GM12878 (cell line): ENCODE results near the gene CYB5R2. TPM values are rescaled to one million over a fixed set of nuclear protein-coding genes. Genes with fewer than 3 reads are reported as not detected.

Experiments
- ATAC-seq: fragments of 200-7000 bp; cut with Tn5 transposase; 3 replicates; pipeline ENCODE4 v1.9.1; 2020; ENCODE audit warnings: mild to moderate bottlenecking, moderate library complexity
- BruUV-seq: library from RNA; stranded (reverse); fragments of 400-500 nt; replicated peaks from 2 replicates; lab custom pipeline; 2021; lab: Mats Ljungman, UMichigan
- CTCF ChIA-PET: fragments of 300-600 bp; sonication (Branson Sonifier 250); formaldehyde crosslinking; extraction: SDS; loops from one replicate; lab custom pipeline; 2021; ENCODE audit warnings: inconsistent platforms; lab: Yijun Ruan, JAX
- POLR2A ChIA-PET: fragments of 350-600 bp; formaldehyde crosslinking; extraction: SDS; loops from one replicate; lab custom pipeline; 2021; ENCODE audit warnings: inconsistent platforms; lab: Charles Lee
- RAD21 ChIA-PET: fragments of 300-600 bp; sonication (Branson Sonifier 250); formaldehyde crosslinking; loops from one replicate; lab custom pipeline; 2023; ENCODE audit warnings: antibody characterized with exemption; ENCODE audit not compliant: unreplicated experiment; lab: Charles Lee
- SMC1A ChIA-PET: fragments of 300-600 bp; sonication (Branson Sonifier 250); formaldehyde crosslinking; loops from one replicate; lab custom pipeline; 2023; ENCODE audit not compliant: unreplicated experiment, uncharacterized antibody; lab: Charles Lee
- DNase-seq: peaks from one replicate; pipeline ENCODE4 v3.0.0-alpha.2; 2011; ENCODE audit warnings: low read depth, low spot score
- FAIRE-seq: peaks from 3 replicates; lab custom pipeline; 2011; peaks lifted over from hg19 to GRCh38; lab: Jason Lieb, UNC
- H2AFZ ChIP-seq: 2 replicates; pipeline ENCODE4 v1.6.0; 2011; ENCODE audit warnings: low read depth, low read length, control low read depth; ENCODE audit not compliant: control insufficient read depth
- H3K27ac ChIP-seq: 2 replicates; pipeline ENCODE4 v1.5.1; 2011; ENCODE audit warnings: control low read depth; ENCODE audit not compliant: control insufficient read depth, insufficient read depth
- H3K27me3 ChIP-seq, 2 experiments: replicated peaks in 1 of 2; 2 replicates each; pipeline versions ENCODE4 v1.6.0 to v1.6.1; 2011; ENCODE audit warnings: low read length in 1 of 2; ENCODE audit not compliant: control insufficient read depth in 2 of 2, insufficient read depth in 2 of 2
- H3K36me3 ChIP-seq, 2 experiments: 2 replicates each; pipeline ENCODE4 v1.5.1; 2011; ENCODE audit warnings: low read length in 1 of 2; ENCODE audit not compliant: control insufficient read depth in 2 of 2, insufficient read depth in 2 of 2
- H3K4me1 ChIP-seq: 2 replicates; pipeline ENCODE4 v1.6.1; 2011; ENCODE audit warnings: mild to moderate bottlenecking, low read length, moderate library complexity, mixed read lengths; ENCODE audit not compliant: control insufficient read depth, insufficient read depth
- H3K4me2 ChIP-seq: 2 replicates; pipeline ENCODE4 v1.6.0; 2011; ENCODE audit warnings: control low read depth; ENCODE audit not compliant: control insufficient read depth, insufficient read depth
- H3K4me3 ChIP-seq: fragments of 200-600 bp; sonication (generic); 2 replicates; pipeline ENCODE4 v1.5.1; 2016
- H3K79me2 ChIP-seq: 2 replicates; pipeline ENCODE4 v1.6.0; 2011; ENCODE audit warnings: low read length; ENCODE audit not compliant: control insufficient read depth, insufficient read depth
- H3K9ac ChIP-seq: 2 replicates; pipeline ENCODE4 v1.8.0; 2011; ENCODE audit warnings: low read length, control low read depth, mixed read lengths; ENCODE audit not compliant: control insufficient read depth, insufficient read depth
- H3K9me3 ChIP-seq: replicated peaks from 3 replicates; pipeline ENCODE4 v1.5.1; 2011; ENCODE audit warnings: mild to moderate bottlenecking, low read length; ENCODE audit not compliant: control insufficient read depth, insufficient read depth
- H4K20me1 ChIP-seq: 2 replicates; pipeline ENCODE4 v1.6.0; 2011; ENCODE audit not compliant: control insufficient read depth, insufficient read depth
- BMI1 ChIP-seq: fragments of 450-650 bp; IDR thresholded peaks from 2 replicates; pipeline ENCODE4 v1.6.1; 2016; ENCODE audit warnings: mild to moderate bottlenecking, moderate library complexity, borderline replicate concordance
- CBX5 ChIP-seq: sonication (generic); IDR thresholded peaks from 2 replicates; pipeline ENCODE4 v1.6.1; 2016; ENCODE audit warnings: low read depth, moderate library complexity, mild to moderate bottlenecking, inconsistent platforms
- CREB1 ChIP-seq: IDR thresholded peaks from 2 replicates; pipeline ENCODE4 v1.6.1; 2012; ENCODE audit warnings: low read depth, mild to moderate bottlenecking, inconsistent platforms
- CTCF ChIP-seq, 3 experiments: IDR thresholded peaks in 2 of 3; conservative IDR thresholded peaks in 1 of 3; 2 replicates each; pipeline ENCODE4 v1.5.1; 2011; ENCODE audit warnings: low read depth in 3 of 3, low read length in 3 of 3, mild to moderate bottlenecking in 3 of 3, control low read depth in 2 of 3, moderate library complexity in 2 of 3, inconsistent platforms in 1 of 3, mixed read lengths in 1 of 3; ENCODE audit not compliant: control insufficient read depth in 2 of 3, insufficient read depth in 1 of 3; ENCODE audit errors: extremely low read depth in 1 of 3
- KDM1A ChIP-seq: fragments of 200-600 bp; sonication (generic); IDR thresholded peaks from 2 replicates; pipeline ENCODE4 v1.6.1; 2016; ENCODE audit warnings: borderline replicate concordance
- MTA3 ChIP-seq: IDR thresholded peaks from 2 replicates; pipeline ENCODE4 v1.6.1; 2012; ENCODE audit warnings: low read length, inconsistent platforms, borderline replicate concordance
- MYB ChIP-seq: fragments of 150-350 bp; IDR thresholded peaks from 2 replicates; pipeline ENCODE4 v1.6.1; 2014; ENCODE audit warnings: mild to moderate bottlenecking, low read depth, low read length, borderline replicate concordance
- POLR2A ChIP-seq: IDR thresholded peaks from 2 replicates; pipeline ENCODE4 v1.6.1; 2011; ENCODE audit warnings: low read depth, mild to moderate bottlenecking, low read length
- RFX5 ChIP-seq: IDR thresholded peaks from 2 replicates; pipeline ENCODE4 v1.6.1; 2011; ENCODE audit warnings: low read depth, low read length, improper control_type of control experiment
- SMC3 ChIP-seq: IDR thresholded peaks from 2 replicates; pipeline ENCODE4 v1.6.1; 2011; ENCODE audit warnings: low read length, improper control_type of control experiment, borderline replicate concordance
- ZNF217 ChIP-seq: fragments of 450-650 bp; IDR thresholded peaks from 2 replicates; pipeline ENCODE4 v1.6.1; 2017; ENCODE audit warnings: antibody characterized with exemption, mild to moderate bottlenecking
- ZZZ3 ChIP-seq: IDR thresholded peaks from 2 replicates; pipeline ENCODE4 v1.6.1; 2011; ENCODE audit warnings: low read depth; ENCODE audit not compliant: control insufficient read depth, insufficient read length
- WGBS: methylation state at CpG from one replicate; pipeline ENCODE4 v1.1.6; 2016; ENCODE audit warnings: low lambda C conversion rate; ENCODE audit not compliant: insufficient replicate concordance, insufficient coverage; ENCODE audit errors: missing lambda C conversion rate; 5-methylcytosine and 5-hydroxymethylcytosine counted together
- in situ Hi-C: fragments of 300-500 bp; cut with MboI; formaldehyde crosslinking; loops from 9 replicates; pipeline ENCODE4 v1.14.3; 2018; ENCODE audit warnings: mixed read lengths
- intact Hi-C: fragments of 100-400 bp; cut with micrococcal nuclease; formaldehyde crosslinking; loops from one replicate; pipeline ENCODE4 v1.14.2; 2022; ENCODE audit not compliant: unreplicated experiment
- polyA plus RNA-seq, 11 experiments: library from polyadenylated mRNA; depleted of rRNA in 4 of 11; unstranded in 6 of 11; stranded (reverse) in 5 of 11; fragments of >200 nt; fragmentation: Nextera tagmentation in 4 of 11; fragmentation: Illumina TruSeq in 1 of 11; extraction: Ambion mirVana in 4 of 11; extraction: Trizol in 1 of 11; gene quantifications; 1 replicate in 1 of 11; 2 replicates in 10 of 11; pipeline versions ENCODE4 v1.2.1 to v1.2.3, GENCODE V29; 2011 to 2016; ENCODE audit warnings: inconsistent platforms in 2 of 11, missing spikeins in 2 of 11, low read depth in 1 of 11
- total RNA-seq, 4 experiments: library from RNA; depleted of rRNA in 3 of 4; stranded (reverse); fragments of >200 nt in 3 of 4; fragmentation: Illumina TruSeq in 1 of 4; extraction: Trizol in 1 of 4; gene quantifications; 2 replicates each; pipeline versions ENCODE4 v1.2.1 to v1.2.3, GENCODE V29; 2013 to 2021
- TF ChIP-seq, protein P1 (sequence below): fragments of 150-350 bp; IDR thresholded peaks from 2 replicates; pipeline ENCODE4 v1.6.1; 2014; ENCODE audit warnings: mild to moderate bottlenecking, low read depth, low read length
- TF ChIP-seq, protein P2 (sequence below): fragments of 450-650 bp; IDR thresholded peaks from 2 replicates; pipeline ENCODE4 v1.6.1; 2014; ENCODE audit warnings: mild to moderate bottlenecking
- TF ChIP-seq, protein P3 (sequence below): fragments of 450-650 bp; IDR thresholded peaks from 2 replicates; pipeline ENCODE4 v1.6.1; 2017; ENCODE audit warnings: mild to moderate bottlenecking, moderate library complexity

The CYB5R2 gene
- total and polyA plus RNA-seq, 10 of the 15 experiments (the other 5 are each of a cell fraction or from before 2014, with no cell fraction given) = 21.0 to 111 (median 70.4) TPM

DNA sequence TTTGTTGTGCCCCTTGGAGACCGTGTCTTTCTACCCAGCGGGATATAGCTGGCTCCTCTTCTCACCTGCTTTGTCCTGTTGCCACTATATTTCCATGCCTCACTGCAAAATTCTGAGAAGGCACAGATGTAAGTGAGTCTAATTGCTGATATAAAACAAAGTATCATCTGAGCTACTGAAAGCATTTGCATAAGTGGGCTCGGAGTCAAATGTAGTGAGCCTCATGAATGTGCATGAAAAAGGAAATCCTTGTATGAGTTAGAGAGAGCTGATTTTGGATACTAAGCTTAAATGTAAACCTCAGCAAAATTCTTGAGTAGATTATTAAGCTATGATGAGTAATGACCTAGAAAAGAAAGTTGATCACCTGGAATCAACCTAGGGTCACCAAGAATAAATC is 19.1 kb upstream of the CYB5R2 start:
- TF ChIP-seq KDM1A (no peak), RFX5 (no peak), POLR2A (no peak), CREB1 (no peak), MTA3 (no peak), CBX5 (no peak), CTCF (IDR thresholded peaks at IDR 0.05 in 2 of 3, conservative IDR thresholded peaks at IDR 0.05 in 1 of 3; ENCODE audit: control insufficient read depth in 2 of 3, extremely low read depth in 1 of 3, insufficient read depth in 1 of 3, low read depth in 3 of 3, low read length in 3 of 3) (no peak), MYB (no peak), ZZZ3 (no peak), BMI1 (no peak), ZNF217 (no peak), SMC3 (no peak)
- TF ChIP-seq, protein P1, sequence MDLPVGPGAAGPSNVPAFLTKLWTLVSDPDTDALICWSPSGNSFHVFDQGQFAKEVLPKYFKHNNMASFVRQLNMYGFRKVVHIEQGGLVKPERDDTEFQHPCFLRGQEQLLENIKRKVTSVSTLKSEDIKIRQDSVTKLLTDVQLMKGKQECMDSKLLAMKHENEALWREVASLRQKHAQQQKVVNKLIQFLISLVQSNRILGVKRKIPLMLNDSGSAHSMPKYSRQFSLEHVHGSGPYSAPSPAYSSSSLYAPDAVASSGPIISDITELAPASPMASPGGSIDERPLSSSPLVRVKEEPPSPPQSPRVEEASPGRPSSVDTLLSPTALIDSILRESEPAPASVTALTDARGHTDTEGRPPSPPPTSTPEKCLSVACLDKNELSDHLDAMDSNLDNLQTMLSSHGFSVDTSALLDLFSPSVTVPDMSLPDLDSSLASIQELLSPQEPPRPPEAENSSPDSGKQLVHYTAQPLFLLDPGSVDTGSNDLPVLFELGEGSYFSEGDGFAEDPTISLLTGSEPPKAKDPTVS = no peak
- TF ChIP-seq, protein P2, sequence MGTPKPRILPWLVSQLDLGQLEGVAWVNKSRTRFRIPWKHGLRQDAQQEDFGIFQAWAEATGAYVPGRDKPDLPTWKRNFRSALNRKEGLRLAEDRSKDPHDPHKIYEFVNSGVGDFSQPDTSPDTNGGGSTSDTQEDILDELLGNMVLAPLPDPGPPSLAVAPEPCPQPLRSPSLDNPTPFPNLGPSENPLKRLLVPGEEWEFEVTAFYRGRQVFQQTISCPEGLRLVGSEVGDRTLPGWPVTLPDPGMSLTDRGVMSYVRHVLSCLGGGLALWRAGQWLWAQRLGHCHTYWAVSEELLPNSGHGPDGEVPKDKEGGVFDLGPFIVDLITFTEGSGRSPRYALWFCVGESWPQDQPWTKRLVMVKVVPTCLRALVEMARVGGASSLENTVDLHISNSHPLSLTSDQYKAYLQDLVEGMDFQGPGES = no peak
- TF ChIP-seq, protein P3, sequence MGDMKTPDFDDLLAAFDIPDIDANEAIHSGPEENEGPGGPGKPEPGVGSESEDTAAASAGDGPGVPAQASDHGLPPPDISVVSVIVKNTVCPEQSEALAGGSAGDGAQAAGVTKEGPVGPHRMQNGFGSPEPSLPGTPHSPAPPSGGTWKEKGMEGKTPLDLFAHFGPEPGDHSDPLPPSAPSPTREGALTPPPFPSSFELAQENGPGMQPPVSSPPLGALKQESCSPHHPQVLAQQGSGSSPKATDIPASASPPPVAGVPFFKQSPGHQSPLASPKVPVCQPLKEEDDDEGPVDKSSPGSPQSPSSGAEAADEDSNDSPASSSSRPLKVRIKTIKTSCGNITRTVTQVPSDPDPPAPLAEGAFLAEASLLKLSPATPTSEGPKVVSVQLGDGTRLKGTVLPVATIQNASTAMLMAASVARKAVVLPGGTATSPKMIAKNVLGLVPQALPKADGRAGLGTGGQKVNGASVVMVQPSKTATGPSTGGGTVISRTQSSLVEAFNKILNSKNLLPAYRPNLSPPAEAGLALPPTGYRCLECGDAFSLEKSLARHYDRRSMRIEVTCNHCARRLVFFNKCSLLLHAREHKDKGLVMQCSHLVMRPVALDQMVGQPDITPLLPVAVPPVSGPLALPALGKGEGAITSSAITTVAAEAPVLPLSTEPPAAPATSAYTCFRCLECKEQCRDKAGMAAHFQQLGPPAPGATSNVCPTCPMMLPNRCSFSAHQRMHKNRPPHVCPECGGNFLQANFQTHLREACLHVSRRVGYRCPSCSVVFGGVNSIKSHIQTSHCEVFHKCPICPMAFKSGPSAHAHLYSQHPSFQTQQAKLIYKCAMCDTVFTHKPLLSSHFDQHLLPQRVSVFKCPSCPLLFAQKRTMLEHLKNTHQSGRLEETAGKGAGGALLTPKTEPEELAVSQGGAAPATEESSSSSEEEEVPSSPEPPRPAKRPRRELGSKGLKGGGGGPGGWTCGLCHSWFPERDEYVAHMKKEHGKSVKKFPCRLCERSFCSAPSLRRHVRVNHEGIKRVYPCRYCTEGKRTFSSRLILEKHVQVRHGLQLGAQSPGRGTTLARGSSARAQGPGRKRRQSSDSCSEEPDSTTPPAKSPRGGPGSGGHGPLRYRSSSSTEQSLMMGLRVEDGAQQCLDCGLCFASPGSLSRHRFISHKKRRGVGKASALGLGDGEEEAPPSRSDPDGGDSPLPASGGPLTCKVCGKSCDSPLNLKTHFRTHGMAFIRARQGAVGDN = no peak
- Histone ChIP-seq H3K27me3 (peaks cover 0 to 5% of the 10 kb centered on the region in 2 experiments; a peak in 2 of 4 replicates), H3K9me3 (no peaks in the 10 kb centered on the region), H3K4me3 (no peak overlapping the region), H3K4me1 (no peaks in the 10 kb centered on the region), H3K9ac (no peak overlapping the region), H3K4me2 (no peak overlapping the region), H3K27ac (no peak overlapping the region), H4K20me1 (no peaks in the 10 kb centered on the region), H3K36me3 (no peaks in the 10 kb centered on the region), H3K79me2 (no peaks in the 10 kb centered on the region), H2AFZ (no peak overlapping the region)
- SMC1A ChIA-PET = interaction anchor here (0.7 to 3.0 kb wide), 8 partner anchors 11 to 594 kb away, joined by 3 to 12 read pairs (median 6); no protein-coding TSS in a partner anchor
- no peak for DNase-seq
- ATAC-seq = no peak
- FAIRE-seq = no peak
- POLR2A ChIA-PET = no interaction called here
- CTCF ChIA-PET = interaction anchor here (0.7 to 4.6 kb wide), 13 partner anchors 13 to 880 kb away, joined by 3 to 23 read pairs (median 4); partner anchors contain the start of gene PPFIBP2
- in situ Hi-C loops (loop anchor here (5.0 to 10.0 kb wide), 2 partner anchors 340 to 878 kb away; no protein-coding TSS in a partner anchor), intact Hi-C loops (loop anchor here (5.0 kb wide), 1 partner anchor 250 kb away; no protein-coding TSS in a partner anchor)
- WGBS = 56% methylated on average over 3 of the region's 3 CpGs
- BruUV-seq = no TSS peak
- RAD21 ChIA-PET = interaction anchor here (1.0 to 1.6 kb wide), 4 partner anchors 10 to 594 kb away, joined by 3 to 6 read pairs (median 4); no protein-coding TSS in a partner anchor
